ENCODE results near the gene SMPD1.

Gene SMPD1

GRCh38 chr11:6393989-6394670 is 3.9 kb downstream of the SMPD1 start:
- Histone ChIP-seq H3F3A (ENCODE audit: low read depth) (no peaks in the 10 kb centered on the region), H3K9me2 (replicated peaks; ENCODE audit: low read depth, low read length) (no peaks in the 10 kb centered on the region), H3K9ac (ENCODE audit: low read depth, low read length, poor library complexity, severe bottlenecking) (no peak overlapping the region), H3K4me1 (ENCODE audit: insufficient read depth, low read length, poor library complexity, severe bottlenecking) (peaks cover 14% of the 10 kb centered on the region), H3K27me3 (ENCODE audit: insufficient read depth, low read length, poor library complexity, severe bottlenecking) (no peaks in the 10 kb centered on the region), H3K4me2 (ENCODE audit: low read depth, low read length, poor library complexity, severe bottlenecking) (no peak overlapping the region), H3K36me3 (ENCODE audit: insufficient read depth, low read length) (no peaks in the 10 kb centered on the region), H3K79me2 (ENCODE audit: insufficient read depth, low read length) (0 out of 2 replicates have a peak, but pooled peaks cover 8% of the 10 kb centered on the region), H3K9me3 (ENCODE audit: insufficient read depth, low read depth, low read length) (no peaks in the 10 kb centered on the region), H2AFZ (ENCODE audit: low read length) (no peak overlapping the region), H3K4me3 (ENCODE audit: low read length, poor library complexity, severe bottlenecking) (no peak overlapping the region), H4K20me1 (ENCODE audit: insufficient read depth, low read length, poor library complexity, severe bottlenecking) (no peaks in the 10 kb centered on the region)
- TF ChIP-seq EZH2phosphoT487 (IDR thresholded peaks at IDR 0.05; ENCODE audit: borderline replicate concordance) = no peak
- TF ChIP-seq, protein P1, sequence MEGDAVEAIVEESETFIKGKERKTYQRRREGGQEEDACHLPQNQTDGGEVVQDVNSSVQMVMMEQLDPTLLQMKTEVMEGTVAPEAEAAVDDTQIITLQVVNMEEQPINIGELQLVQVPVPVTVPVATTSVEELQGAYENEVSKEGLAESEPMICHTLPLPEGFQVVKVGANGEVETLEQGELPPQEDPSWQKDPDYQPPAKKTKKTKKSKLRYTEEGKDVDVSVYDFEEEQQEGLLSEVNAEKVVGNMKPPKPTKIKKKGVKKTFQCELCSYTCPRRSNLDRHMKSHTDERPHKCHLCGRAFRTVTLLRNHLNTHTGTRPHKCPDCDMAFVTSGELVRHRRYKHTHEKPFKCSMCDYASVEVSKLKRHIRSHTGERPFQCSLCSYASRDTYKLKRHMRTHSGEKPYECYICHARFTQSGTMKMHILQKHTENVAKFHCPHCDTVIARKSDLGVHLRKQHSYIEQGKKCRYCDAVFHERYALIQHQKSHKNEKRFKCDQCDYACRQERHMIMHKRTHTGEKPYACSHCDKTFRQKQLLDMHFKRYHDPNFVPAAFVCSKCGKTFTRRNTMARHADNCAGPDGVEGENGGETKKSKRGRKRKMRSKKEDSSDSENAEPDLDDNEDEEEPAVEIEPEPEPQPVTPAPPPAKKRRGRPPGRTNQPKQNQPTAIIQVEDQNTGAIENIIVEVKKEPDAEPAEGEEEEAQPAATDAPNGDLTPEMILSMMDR (conservative IDR thresholded peaks at IDR 0.05; ENCODE audit: low read length) = no peak

- Histone ChIP-seq H2AFZ (ENCODE audit: low read length) (no peak overlapping the region), H3K4me3 (ENCODE audit: low read length, poor library complexity, severe bottlenecking) (no peak overlapping the region), H4K20me1 (ENCODE audit: insufficient read depth, low read length, poor library complexity, severe bottlenecking) (no peaks in the 10 kb centered on the region), H3K79me2 (ENCODE audit: insufficient read depth, low read length) (0 out of 2 replicates have a peak, but pooled peaks cover 6% of the 10 kb centered on the region), H3K4me2 (ENCODE audit: low read depth, low read length, poor library complexity, severe bottlenecking) (no peak overlapping the region), H3K4me1 (ENCODE audit: insufficient read depth, low read length, poor library complexity, severe bottlenecking) (peaks cover 7% of the 10 kb centered on the region), H3K36me3 (ENCODE audit: insufficient read depth, low read length) (no peaks in the 10 kb centered on the region), H3F3A (ENCODE audit: low read depth) (no peaks in the 10 kb centered on the region), H3K9ac (ENCODE audit: low read depth, low read length, poor library complexity, severe bottlenecking) (no peak overlapping the region), H3K27me3 (ENCODE audit: insufficient read depth, low read length, poor library complexity, severe bottlenecking) (no peaks in the 10 kb centered on the region), H3K9me3 (ENCODE audit: insufficient read depth, low read depth, low read length) (no peaks in the 10 kb centered on the region), H3K9me2 (replicated peaks; ENCODE audit: low read depth, low read length) (no peaks in the 10 kb centered on the region)
- no peak for TF ChIP-seq EZH2phosphoT487 (IDR thresholded peaks at IDR 0.05; ENCODE audit: borderline replicate concordance)
- TF ChIP-seq, protein P1 (conservative IDR thresholded peaks at IDR 0.05; ENCODE audit: low read length) = no peak
These were observed 5.3 kb downstream of the SMPD1 start for GRCh38 chr11:6395470-6396060.

DNA sequence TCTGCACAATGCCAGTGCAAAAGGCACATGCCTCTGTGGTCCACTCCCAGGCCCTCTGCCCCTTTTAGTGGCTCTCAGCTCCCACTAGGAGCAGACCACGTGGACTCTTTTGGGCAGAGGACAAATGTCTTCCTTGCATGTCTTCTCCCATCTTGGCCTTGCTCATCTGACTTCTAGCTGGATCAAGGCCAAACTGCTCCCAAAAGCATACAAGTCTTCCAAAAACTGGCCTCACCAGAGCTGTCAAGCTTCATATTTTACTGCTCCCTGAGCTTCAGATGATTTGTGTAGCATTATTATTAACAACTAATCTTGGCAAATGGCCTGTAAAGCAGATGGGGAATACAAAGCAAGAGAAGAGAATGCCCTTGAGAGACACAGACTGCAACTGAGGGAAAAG is 6.9 kb downstream of the SMPD1 start:
- Histone ChIP-seq H3K36me3 (ENCODE audit: insufficient read depth, low read length) (no peaks in the 10 kb centered on the region), H2AFZ (ENCODE audit: low read length) (no peak overlapping the region), H3K4me1 (ENCODE audit: insufficient read depth, low read length, poor library complexity, severe bottlenecking) (peaks cover 9% of the 10 kb centered on the region), H3K9me2 (replicated peaks; ENCODE audit: low read depth, low read length) (no peaks in the 10 kb centered on the region), H3K9ac (ENCODE audit: low read depth, low read length, poor library complexity, severe bottlenecking) (no peak overlapping the region), H3F3A (ENCODE audit: low read depth) (no peaks in the 10 kb centered on the region), H3K9me3 (ENCODE audit: insufficient read depth, low read depth, low read length) (no peaks in the 10 kb centered on the region), H3K27me3 (ENCODE audit: insufficient read depth, low read length, poor library complexity, severe bottlenecking) (no peaks in the 10 kb centered on the region), H4K20me1 (ENCODE audit: insufficient read depth, low read length, poor library complexity, severe bottlenecking) (no peaks in the 10 kb centered on the region), H3K4me3 (ENCODE audit: low read length, poor library complexity, severe bottlenecking) (no peak overlapping the region), H3K79me2 (ENCODE audit: insufficient read depth, low read length) (no peaks in the 10 kb centered on the region), H3K4me2 (ENCODE audit: low read depth, low read length, poor library complexity, severe bottlenecking) (no peak overlapping the region)
- TF ChIP-seq, protein P1 (conservative IDR thresholded peaks at IDR 0.05; ENCODE audit: low read length) = no peak
- TF ChIP-seq EZH2phosphoT487 (IDR thresholded peaks at IDR 0.05; ENCODE audit: borderline replicate concordance) = no peak

All from Loucy (cell line).